HG02588 (cell line): ENCODE measurements around the gene CHRM4.

Experiments used
- ATAC-seq: cut with Tn5 transposase; IDR thresholded peaks from one replicate; pipeline ENCODE4 v1.9.1; 2021; ENCODE audit warnings: mild to moderate bottlenecking, moderate library complexity; ENCODE audit not compliant: unreplicated experiment

The CHRM4 gene

DNA sequence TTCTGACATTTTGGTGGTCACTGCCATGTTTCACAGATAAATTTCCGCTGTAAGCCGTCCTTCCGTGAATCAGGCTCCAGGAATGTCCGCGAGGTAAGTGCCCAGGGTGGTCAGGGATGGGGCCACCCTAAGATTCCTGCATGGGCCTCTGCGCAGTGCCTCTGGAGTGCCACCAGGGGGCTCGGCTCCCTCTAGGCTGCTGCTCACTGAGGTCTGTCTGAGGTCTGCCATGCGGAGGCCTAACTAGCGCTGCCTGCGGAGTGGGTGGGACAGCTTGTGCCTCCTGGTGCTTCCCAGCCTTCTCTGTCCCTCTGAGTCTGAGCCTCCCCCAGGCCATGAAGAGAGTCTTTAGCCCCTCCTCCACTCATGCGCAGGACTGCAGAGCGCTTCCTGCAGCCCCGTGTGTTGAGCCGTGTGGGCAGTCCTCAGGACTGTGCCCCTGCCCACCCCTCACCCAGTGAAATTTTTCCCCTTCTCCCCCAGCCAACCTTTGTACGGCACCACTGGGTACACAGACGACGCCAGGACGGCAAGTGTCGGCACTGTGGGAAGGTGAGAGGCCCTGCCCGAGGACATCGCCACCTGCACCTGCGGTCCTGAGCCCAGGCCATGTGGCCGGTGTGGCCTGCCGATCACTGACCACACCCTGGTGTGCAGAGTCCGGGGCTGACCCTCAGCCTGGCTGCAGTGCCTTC lies 22.0 kb downstream of the CHRM4 start:
- no peak for ATAC-seq

DNA sequence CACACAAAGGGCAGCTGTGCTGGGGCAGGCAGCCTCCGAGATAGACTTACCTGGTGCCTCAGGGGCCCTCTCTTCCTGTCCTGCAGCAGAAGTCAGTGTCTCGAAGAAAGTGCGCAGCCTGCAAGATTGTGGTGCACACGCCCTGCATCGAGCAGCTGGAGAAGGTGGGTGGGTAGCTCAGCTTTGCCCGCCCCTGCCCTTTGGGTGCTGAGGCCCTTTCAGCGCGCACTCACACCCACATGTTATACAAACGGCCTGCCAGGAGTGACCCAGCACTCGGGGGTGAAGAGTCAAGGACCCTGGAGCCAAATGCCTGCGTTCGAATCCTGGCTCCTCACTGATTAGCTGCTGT lies 23.7 kb downstream of the CHRM4 start:
- no peak for ATAC-seq

- ATAC-seq, result peak; percentile 51
Observed at GRCh38 chr11:46367244-46367915, 24.2 kb downstream of the CHRM4 start.

GRCh38 chr11:46366661-46367161 lies 24.9 kb downstream of the CHRM4 start:
- no peak for ATAC-seq

DNA sequence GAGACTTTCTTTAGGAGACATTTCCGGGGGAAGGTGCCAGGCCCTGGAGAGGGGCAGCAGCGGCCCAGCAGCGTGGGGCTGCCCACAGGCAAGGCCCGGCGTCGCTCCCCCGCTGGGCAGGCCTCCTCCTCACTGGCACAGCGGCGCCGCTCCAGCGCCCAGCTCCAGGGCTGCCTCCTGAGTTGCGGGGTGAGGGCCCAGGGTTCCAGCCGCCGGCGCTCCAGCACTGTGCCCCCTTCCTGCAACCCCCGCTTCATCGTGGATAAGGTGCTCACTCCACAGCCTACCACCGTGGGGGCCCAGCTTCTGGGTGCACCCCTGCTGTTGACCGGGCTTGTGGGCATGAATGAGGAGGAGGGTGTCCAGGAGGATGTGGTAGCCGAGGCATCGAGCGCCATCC lies 25.3 kb downstream of the CHRM4 start:
- ATAC-seq, result no peak

DNA sequence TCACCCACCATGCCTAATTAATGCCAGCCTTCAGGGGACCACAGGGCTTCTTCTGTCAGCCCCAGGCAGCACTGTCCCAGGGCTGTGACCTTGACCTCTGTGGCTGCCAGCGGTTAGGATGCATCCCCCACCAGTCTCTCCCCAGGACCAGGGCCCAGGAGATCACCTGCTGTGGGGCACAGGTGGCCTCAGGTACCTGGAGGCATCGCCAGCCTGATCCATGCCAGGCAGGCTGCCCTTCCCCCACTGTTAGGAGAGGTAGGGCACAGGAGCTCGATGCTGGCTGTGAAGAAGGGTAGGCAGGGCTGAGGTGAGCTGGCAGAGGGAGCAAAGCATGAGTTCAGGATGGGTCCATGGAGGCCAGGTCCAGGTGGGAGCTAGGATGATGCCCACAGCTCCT lies 26.8 kb downstream of the CHRM4 start:
- no peak for ATAC-seq

DNA sequence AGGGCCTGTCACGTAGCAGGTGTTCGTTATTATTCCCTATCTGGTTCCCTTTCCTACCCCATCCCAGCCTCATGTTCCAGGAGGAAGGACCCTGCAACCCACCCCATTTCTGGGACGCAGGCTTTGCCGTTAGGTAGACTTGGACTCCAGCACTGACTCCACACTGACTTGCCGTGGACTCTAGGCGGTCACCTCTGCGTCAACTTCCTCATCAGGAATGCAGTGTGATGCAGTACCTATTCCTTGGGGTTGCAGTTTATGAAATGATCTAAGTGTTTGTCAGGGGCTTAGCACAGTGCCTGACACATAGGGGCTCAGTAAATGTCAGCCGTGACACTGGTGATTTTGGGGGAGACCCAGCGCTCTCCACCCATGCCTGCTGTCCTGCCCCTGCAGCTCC lies 27.5 kb downstream of the CHRM4 start:
- no peak for ATAC-seq

DNA sequence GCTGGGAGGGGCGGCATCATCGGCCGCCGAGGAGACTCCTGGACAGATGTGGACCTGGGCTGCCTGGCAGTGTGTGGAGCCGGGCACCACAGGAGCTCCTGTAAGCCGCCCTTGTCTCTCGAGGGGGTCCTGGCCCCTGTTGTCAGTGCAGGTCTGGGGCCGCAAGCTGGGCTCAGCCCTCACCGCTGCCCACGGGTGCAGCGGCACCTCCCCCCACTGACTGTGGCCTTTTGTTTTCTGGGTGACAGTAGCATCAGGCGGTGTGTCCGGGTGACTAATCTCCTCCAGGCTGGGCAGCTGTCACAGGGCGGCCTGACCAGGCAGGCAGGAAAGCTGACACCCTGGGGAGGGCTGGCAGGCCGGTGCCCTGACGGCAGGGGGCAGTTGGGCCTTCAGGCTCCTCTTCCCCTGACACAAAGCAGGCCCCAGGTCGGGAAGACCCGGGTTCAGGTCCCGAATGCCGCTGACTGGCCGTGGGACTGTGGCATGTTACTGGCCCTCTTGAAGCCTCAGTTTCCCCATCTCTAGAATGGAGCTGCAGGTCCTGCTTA lies 28.0 kb downstream of the CHRM4 start:
- ATAC-seq, result no peak

DNA sequence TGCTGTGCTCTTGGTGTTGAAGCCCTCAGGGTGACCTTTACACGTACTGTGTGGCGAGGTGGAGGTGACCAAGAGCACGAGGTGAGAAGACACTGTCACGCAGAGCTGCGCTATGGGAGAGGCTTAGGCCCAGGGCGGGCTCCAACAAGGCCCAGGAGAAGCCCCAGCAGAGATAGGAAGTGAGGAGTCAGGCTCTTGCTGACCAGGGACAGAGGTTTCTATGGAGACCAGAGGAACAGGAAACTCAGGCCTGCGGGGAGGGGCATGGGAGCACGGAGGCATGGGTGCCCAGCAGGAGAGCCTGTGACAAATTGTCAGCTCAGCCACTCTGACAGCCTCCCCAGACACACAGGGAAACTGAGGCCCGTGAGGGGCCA lies 28.6 kb downstream of the CHRM4 start:
- no peak for ATAC-seq

GRCh38 chr11:46362156-46363030 lies 29.2 kb downstream of the CHRM4 start:
- no peak for ATAC-seq

DNA sequence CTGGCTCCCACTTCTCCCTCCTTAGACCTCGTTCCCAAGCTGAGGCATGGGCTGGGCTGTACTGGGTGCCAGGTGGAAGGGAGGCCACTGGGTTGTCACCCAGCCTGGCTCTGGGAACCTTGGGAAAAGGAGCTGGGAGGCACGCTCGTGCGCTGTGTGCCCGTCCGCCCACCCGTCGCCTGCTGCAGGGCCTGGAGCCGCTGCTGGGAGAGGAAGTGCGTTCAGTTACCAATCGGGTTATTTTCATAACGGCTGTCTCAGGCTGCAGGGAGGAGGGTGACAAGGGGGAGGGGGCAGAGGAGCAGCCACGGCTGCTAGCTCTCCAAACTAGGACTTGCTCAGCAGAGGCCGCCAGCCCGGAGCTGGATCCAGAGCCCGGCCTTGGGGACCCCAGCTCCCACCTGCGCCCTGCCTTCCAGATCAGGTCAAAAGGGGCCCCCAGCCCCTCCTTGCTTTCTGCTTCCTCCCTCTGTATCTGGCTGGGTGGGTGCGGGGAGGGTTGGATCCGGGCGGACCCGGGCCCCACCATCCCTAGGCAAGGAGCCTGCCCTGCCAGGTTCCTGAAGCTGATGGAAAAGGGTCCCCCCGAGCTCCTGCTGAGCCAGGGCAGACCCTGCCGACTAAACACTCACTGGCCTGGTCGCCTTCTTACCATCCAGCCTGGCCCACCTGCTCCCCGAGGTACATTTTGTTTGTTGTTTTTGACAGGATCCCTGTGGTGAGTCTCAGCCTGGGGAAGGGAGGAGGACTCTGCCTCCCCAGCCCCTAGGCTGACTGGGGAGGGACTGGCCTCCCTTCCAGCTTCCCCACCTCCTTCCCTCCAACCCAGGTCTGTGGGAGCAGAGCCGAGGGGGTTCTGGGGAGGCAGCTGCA lies 30.1 kb downstream of the CHRM4 start:
- peak; percentile 89 for ATAC-seq

GRCh38 chr11:46360878-46361277 lies 30.7 kb downstream of the CHRM4 start:
- ATAC-seq, result no peak

DNA sequence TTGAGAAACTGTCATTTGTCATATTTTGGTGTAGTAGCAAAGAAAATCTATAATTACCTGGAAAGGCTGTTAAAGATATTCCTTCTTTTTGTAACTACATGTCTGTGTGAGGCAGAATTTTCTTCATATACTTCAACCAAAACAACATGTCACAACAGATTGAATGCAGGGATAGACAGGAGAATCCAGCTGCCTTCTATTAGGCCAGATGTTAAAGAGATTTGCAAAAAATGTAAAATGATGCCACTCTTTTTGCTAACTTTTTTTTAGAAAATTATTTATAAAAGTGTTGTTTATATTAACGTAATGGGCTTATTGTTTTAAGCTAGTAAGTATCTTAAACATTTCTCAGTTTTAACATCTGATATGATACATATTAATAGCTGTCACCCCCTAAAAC lies 31.6 kb downstream of the CHRM4 start:
- no peak for ATAC-seq

DNA sequence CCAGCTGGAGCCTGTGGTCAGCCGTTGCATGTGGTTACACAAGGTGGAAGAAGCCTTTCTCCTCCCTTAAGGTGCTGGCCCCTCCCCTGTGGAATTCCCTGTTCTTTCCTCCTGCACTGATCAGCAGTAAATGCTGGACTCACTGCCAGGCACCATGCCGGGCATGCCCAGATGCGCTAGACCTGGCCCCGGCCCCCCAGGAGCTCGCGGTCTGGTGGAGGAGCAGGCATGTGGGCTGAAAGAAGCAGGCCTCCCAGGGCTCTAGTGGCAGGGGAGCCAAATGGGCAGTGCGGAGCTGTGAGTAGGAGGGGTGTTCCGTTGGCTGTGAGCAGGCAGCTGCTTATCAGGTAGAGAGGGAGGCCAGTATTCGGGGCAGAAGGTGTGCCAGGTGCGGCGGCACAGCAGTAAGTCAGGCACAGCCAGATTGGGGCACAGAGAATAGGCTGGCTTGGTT lies 34.1 kb downstream of the CHRM4 start:
- ATAC-seq, result no peak

- ATAC-seq, result no peak
Observed at GRCh38 chr11:46356924-46357482, 34.6 kb downstream of the CHRM4 start.

GRCh38 chr11:46353698-46354097 lies 37.9 kb downstream of the CHRM4 start:
- no peak for ATAC-seq

GRCh38 chr11:46352063-46352841 lies 39.3 kb downstream of the CHRM4 start:
- no peak for ATAC-seq

GRCh38 chr11:46351606-46352005 lies 40.0 kb downstream of the CHRM4 start:
- no peak for ATAC-seq

- ATAC-seq, result no peak
Observed at GRCh38 chr11:46351148-46351547, 40.4 kb downstream of the CHRM4 start.
